HEK293 (cell line): ENCODE results near the gene BMP2K.

Source experiments
- CTCF ChIA-PET: fragments of 350-600 bp; formaldehyde crosslinking; extraction: SDS; loops from one replicate; lab custom pipeline; 2021; ENCODE audit warnings: antibody characterized with exemption; lab: Yijun Ruan, JAX
- POLR2A ChIA-PET: fragments of 300-600 bp; formaldehyde crosslinking; extraction: SDS; loops from one replicate; lab custom pipeline; 2020; ENCODE audit warnings: antibody characterized with exemption, inconsistent platforms; lab: Yijun Ruan, JAX
- H3K27ac ChIP-seq: fragments of 200-500 bp; sonication (Bioruptor generic); 2 replicates; pipeline ENCODE4 v1.5.1; 2014; ENCODE audit warnings: low read depth, low read length, control low read depth, inconsistent platforms; ENCODE audit errors: extremely low read depth
- H3K36me3 ChIP-seq, 2 experiments: fragments of 200-500 bp in 1 of 2; sonication (Bioruptor generic) in 1 of 2; 1 replicate in 1 of 2; 2 replicates in 1 of 2; pipeline ENCODE4 v1.5.1; 2014 to 2017; ENCODE audit warnings: inconsistent platforms in 2 of 2, low read length in 2 of 2; ENCODE audit not compliant: control insufficient read depth in 2 of 2, insufficient read depth in 1 of 2
- H3K4me1 ChIP-seq: fragments of 200-500 bp; sonication (Bioruptor generic); 2 replicates; pipeline ENCODE4 v1.5.1; 2014; ENCODE audit warnings: mild to moderate bottlenecking, low read length, inconsistent platforms; ENCODE audit not compliant: control insufficient read depth, insufficient read depth
- H3K4me3 ChIP-seq: 2 replicates; pipeline ENCODE4 v1.5.1; 2011; ENCODE audit warnings: low read depth, mild to moderate bottlenecking, control low read depth, low read length, moderate library complexity
- H3K9me3 ChIP-seq: fragments of 200-500 bp; sonication (Bioruptor generic); 2 replicates; pipeline ENCODE4 v1.5.1; 2014; ENCODE audit warnings: low read depth, low read length, inconsistent platforms; ENCODE audit not compliant: control insufficient read depth, insufficient read depth
- BCL11B ChIP-seq: fragments of 450-650 bp; formaldehyde crosslinking; IDR thresholded peaks from 2 replicates; pipeline ENCODE4 v1.5.1; 2016; ENCODE audit warnings: low read depth, missing biosample characterization, missing genetic modification characterization
- FEZF1 ChIP-seq: fragments of 450-650 bp; formaldehyde crosslinking; IDR thresholded peaks from 2 replicates; pipeline ENCODE4 v1.5.1; 2016; ENCODE audit warnings: missing biosample characterization, missing genetic modification characterization
- KLF17 ChIP-seq: fragments of 450-650 bp; formaldehyde crosslinking; IDR thresholded peaks from 2 replicates; pipeline ENCODE4 v1.5.1; 2016; ENCODE audit warnings: missing biosample characterization, missing genetic modification characterization
- MYNN ChIP-seq: fragments of 450-650 bp; formaldehyde crosslinking; IDR thresholded peaks from 2 replicates; pipeline ENCODE4 v1.5.1; 2016; ENCODE audit warnings: missing biosample characterization, missing genetic modification characterization, borderline replicate concordance
- PATZ1 ChIP-seq: fragments of 450-650 bp; formaldehyde crosslinking; IDR thresholded peaks from 2 replicates; pipeline ENCODE4 v1.5.1; 2016; ENCODE audit warnings: missing biosample characterization, missing genetic modification characterization
- SCRT1 ChIP-seq: fragments of 450-650 bp; formaldehyde crosslinking; IDR thresholded peaks from 2 replicates; pipeline ENCODE4 v1.5.1; 2016; ENCODE audit warnings: missing biosample characterization, missing genetic modification characterization, borderline replicate concordance
- SP7 ChIP-seq: fragments of 450-650 bp; formaldehyde crosslinking; IDR thresholded peaks from 2 replicates; pipeline ENCODE4 v1.5.1; 2016; ENCODE audit warnings: missing biosample characterization, missing genetic modification characterization
- TCF7L2 ChIP-seq: IDR thresholded peaks from 2 replicates; pipeline ENCODE4 v1.6.1; 2011; ENCODE audit warnings: low read depth, mild to moderate bottlenecking, inconsistent platforms, low read length, moderate library complexity, borderline replicate concordance
- ZBTB17 ChIP-seq: fragments of 450-650 bp; formaldehyde crosslinking; IDR thresholded peaks from 2 replicates; pipeline ENCODE4 v1.5.1; 2016; ENCODE audit warnings: missing biosample characterization, missing genetic modification characterization
- ZBTB20 ChIP-seq: fragments of 450-650 bp; formaldehyde crosslinking; IDR thresholded peaks from 2 replicates; pipeline ENCODE4 v1.5.1; 2016; ENCODE audit warnings: missing biosample characterization, missing genetic modification characterization
- ZBTB26 ChIP-seq: fragments of 450-650 bp; formaldehyde crosslinking; optimal IDR thresholded peaks from 2 replicates; pipeline ENCODE3; 2016; ENCODE audit warnings: missing biosample characterization, mild to moderate bottlenecking, missing genetic modification characterization
- ZBTB44 ChIP-seq: fragments of 450-650 bp; IDR thresholded peaks from 2 replicates; pipeline ENCODE4 v1.5.1; 2018; ENCODE audit warnings: missing biosample characterization, mild to moderate bottlenecking, missing genetic modification characterization
- ZBTB48 ChIP-seq: fragments of 450-650 bp; formaldehyde crosslinking; IDR thresholded peaks from 2 replicates; pipeline ENCODE4 v1.5.1; 2016; ENCODE audit warnings: missing biosample characterization, missing genetic modification characterization
- ZIC2 ChIP-seq: fragments of 450-650 bp; formaldehyde crosslinking; IDR thresholded peaks from 2 replicates; pipeline ENCODE4 v1.5.1; 2016; ENCODE audit warnings: missing biosample characterization, missing genetic modification characterization
- ZNF132 ChIP-seq: fragments of 450-650 bp; formaldehyde crosslinking; IDR thresholded peaks from 2 replicates; pipeline ENCODE4 v1.5.1; 2017; ENCODE audit warnings: missing biosample characterization, missing genetic modification characterization, borderline replicate concordance
- ZNF16 ChIP-seq: fragments of 450-650 bp; formaldehyde crosslinking; IDR thresholded peaks from 2 replicates; pipeline ENCODE4 v1.5.1; 2016; ENCODE audit warnings: low read depth, missing biosample characterization, missing genetic modification characterization
- ZNF2 ChIP-seq: fragments of 450-650 bp; formaldehyde crosslinking; IDR thresholded peaks from 2 replicates; pipeline ENCODE4 v1.5.1; 2016; ENCODE audit warnings: missing biosample characterization, missing genetic modification characterization
- ZNF23 ChIP-seq: fragments of 450-650 bp; formaldehyde crosslinking; IDR thresholded peaks from 2 replicates; pipeline ENCODE4 v1.5.1; 2016; ENCODE audit warnings: missing biosample characterization, missing genetic modification characterization, borderline replicate concordance
- ZNF335 ChIP-seq: fragments of 450-650 bp; formaldehyde crosslinking; conservative IDR thresholded peaks from 2 replicates; pipeline ENCODE4 v1.5.1; 2016; ENCODE audit warnings: missing biosample characterization, missing genetic modification characterization
- ZNF391 ChIP-seq: fragments of 450-650 bp; formaldehyde crosslinking; IDR thresholded peaks from 2 replicates; pipeline ENCODE4 v1.5.1; 2016; ENCODE audit warnings: low read depth, missing biosample characterization, missing genetic modification characterization, borderline replicate concordance
- ZNF394 ChIP-seq: fragments of 450-650 bp; formaldehyde crosslinking; IDR thresholded peaks from 2 replicates; pipeline ENCODE4 v1.5.1; 2016; ENCODE audit warnings: missing biosample characterization, missing genetic modification characterization, mild to moderate bottlenecking, moderate library complexity, borderline replicate concordance
- ZNF423 ChIP-seq: fragments of 450-650 bp; formaldehyde crosslinking; IDR thresholded peaks from 2 replicates; pipeline ENCODE4 v1.5.1; 2016; ENCODE audit warnings: missing biosample characterization, missing genetic modification characterization
- ZNF449 ChIP-seq: fragments of 450-650 bp; formaldehyde crosslinking; IDR thresholded peaks from 2 replicates; pipeline ENCODE4 v1.5.1; 2017; ENCODE audit warnings: missing biosample characterization, mild to moderate bottlenecking, missing genetic modification characterization, moderate library complexity
- ZNF560 ChIP-seq: fragments of 450-650 bp; formaldehyde crosslinking; IDR thresholded peaks from 2 replicates; pipeline ENCODE4 v1.5.1; 2017; ENCODE audit warnings: missing biosample characterization, missing genetic modification characterization, borderline replicate concordance
- ZNF600 ChIP-seq: fragments of 450-650 bp; formaldehyde crosslinking; IDR thresholded peaks from 2 replicates; pipeline ENCODE4 v1.5.1; 2016; ENCODE audit warnings: missing biosample characterization, missing genetic modification characterization
- ZNF629 ChIP-seq: fragments of 450-650 bp; formaldehyde crosslinking; IDR thresholded peaks from 2 replicates; pipeline ENCODE4 v1.5.1; 2017; ENCODE audit warnings: missing biosample characterization, missing genetic modification characterization
- ZNF791 ChIP-seq: fragments of 450-650 bp; formaldehyde crosslinking; IDR thresholded peaks from 2 replicates; pipeline ENCODE4 v1.5.1; 2016; ENCODE audit warnings: missing biosample characterization, missing genetic modification characterization

The BMP2K gene

GRCh38 chr4:78775303-78776078, 659 bp upstream of the BMP2K start (continued):
- TF ChIP-seq KLF17 (tag by site-specific recombination) (peak; percentile 49; the same call in 1 of the 2 replicates), PATZ1 (tag by site-specific recombination) (peak; percentile 89)
- TF ChIP-seq, all 188 proteins: peak for 40

- H3K9me3 ChIP-seq = no peaks in the 10 kb centered on the region
- CTCF ChIA-PET = no interaction called here
- POLR2A ChIA-PET = interaction anchor here (1.0 to 1.5 kb wide), 2 partner anchors 125 to 166 kb away, joined by 3 read pairs; no protein-coding TSS in a partner anchor
- no peaks in the 10 kb centered on the region for H3K36me3 ChIP-seq
- H3K4me3 ChIP-seq = peak overlapping the region; percentile 84
- peak overlapping the region; percentile 51; the same call in 1 of the 2 replicates for H3K27ac ChIP-seq
- 0 out of 2 replicates have a peak, but pooled peaks cover 5% of the 10 kb centered on the region for H3K4me1 ChIP-seq
- TF ChIP-seq ZNF394 (tag by site-specific recombination) (0 out of 2 replicates have a peak, but pooled peaks have one; percentile 18), ZNF423 (tag by site-specific recombination) (no peak), TCF7L2 (no peak), SCRT1 (tag by site-specific recombination) (no peak), ZBTB26 (tag by site-specific recombination) (peak; percentile 31), MYNN (tag by site-specific recombination) (no peak), ZNF629 (tag by site-specific recombination) (no peak), ZNF791 (no peak), ZIC2 (tag by site-specific recombination) (peak; percentile 57), ZBTB48 (tag by site-specific recombination) (no peak), ZBTB17 (tag by site-specific recombination) (peak; percentile 33; the same call in 1 of the 2 replicates), ZNF23 (tag by site-specific recombination) (no peak), ZBTB20 (tag by site-specific recombination) (peak; percentile 50; the same call in 1 of the 2 replicates), BCL11B (no peak), ZNF449 (tag by site-specific recombination) (peak; percentile 51; the same call in 1 of the 2 replicates), SP7 (tag by site-specific recombination) (no peak), ZNF391 (tag by site-specific recombination) (no peak), ZNF600 (tag by site-specific recombination) (peak; percentile 79), ZBTB44 (tag by site-specific recombination) (no peak), ZNF560 (no peak), ZNF16 (tag by site-specific recombination) (no peak), ZNF132 (tag by site-specific recombination) (no peak), ZNF335 (peak; percentile 80), ZNF2 (tag by site-specific recombination) (no peak), FEZF1 (tag by site-specific recombination) (peak; percentile 39; the same call in 1 of the 2 replicates)
Observed at GRCh38 chr4:78776729-78777575, 802 bp downstream of the BMP2K start.
